Stimulated activated naive CD4-positive, alpha-beta T cell treated with Interleukin-2 at 50 U/mL for 16 hours (primary cell): ENCODE measurements around the gene GREB1.

Experiments
- DNase-seq: peaks from one replicate; lab custom pipeline; 2025; lab: John Stamatoyannopoulos, UW

GREB1 gene

GRCh38 chr2:11508279-11508678 is 25.6 kb upstream of the GREB1 start:
- no peak for DNase-seq

GRCh38 chr2:11509657-11510360 is 24.0 kb upstream of the GREB1 start:
- DNase-seq: no peak

- DNase-seq: no peak
Measured at GRCh38 chr2:11512431-11512830, 21.4 kb upstream of the GREB1 start.

GRCh38 chr2:11513319-11513718 is 20.5 kb upstream of the GREB1 start:
- no peak for DNase-seq

GRCh38 chr2:11514081-11514730 is 19.6 kb upstream of the GREB1 start:
- DNase-seq: no peak

- no peak for DNase-seq
Measured at GRCh38 chr2:11514904-11515303, 18.9 kb upstream of the GREB1 start.

- no peak for DNase-seq
Measured at GRCh38 chr2:11515490-11515981, 18.3 kb upstream of the GREB1 start.

GRCh38 chr2:11516984-11517648 is 16.7 kb upstream of the GREB1 start:
- no peak for DNase-seq

GRCh38 chr2:11517906-11518305 is 15.9 kb upstream of the GREB1 start:
- no peak for DNase-seq

- no peak for DNase-seq
Measured at GRCh38 chr2:11520092-11520693, 13.7 kb upstream of the GREB1 start.

GRCh38 chr2:11521775-11522174 is 12.1 kb upstream of the GREB1 start:
- DNase-seq: no peak

GRCh38 chr2:11524470-11524869 is 9.4 kb upstream of the GREB1 start:
- no peak for DNase-seq

GRCh38 chr2:11525762-11526161 is 8.1 kb upstream of the GREB1 start:
- no peak for DNase-seq

- DNase-seq: no peak
Measured at GRCh38 chr2:11527001-11527400, 6.8 kb upstream of the GREB1 start.

- no peak for DNase-seq
Measured at GRCh38 chr2:11528228-11528627, 5.6 kb upstream of the GREB1 start.

GRCh38 chr2:11530864-11531465 is 2.9 kb upstream of the GREB1 start:
- no peak for DNase-seq

GRCh38 chr2:11532416-11533055 is 1.3 kb upstream of the GREB1 start:
- no peak for DNase-seq

- no peak for DNase-seq
Measured at GRCh38 chr2:11534071-11534745, 363 bp downstream of the GREB1 start.

GRCh38 chr2:11534746-11535484 is 1.1 kb downstream of the GREB1 start:
- DNase-seq: no peak

GRCh38 chr2:11535899-11536344 is 2.1 kb downstream of the GREB1 start:
- DNase-seq: no peak
